ENCODE data around the gene SSBP2.

- TF ChIP-seq CHD2 (IDR thresholded peaks at IDR 0.05; ENCODE audit: low read length) (no peak), HDAC6 (IDR thresholded peaks at IDR 0.05; ENCODE audit: low read depth, low read length) (no peak), CTCF (IDR thresholded peaks at IDR 0.05; ENCODE audit: control extremely low read depth in 1 of 3, insufficient read depth in 1 of 3, low read depth in 1 of 3, low read length in 3 of 3) (no peak), POLR2A (IDR thresholded peaks at IDR 0.05; ENCODE audit: control extremely low read depth in 1 of 2, low read depth in 2 of 2, low read length in 2 of 2) (no peak), GABPA (IDR thresholded peaks at IDR 0.05; ENCODE audit: borderline replicate concordance, insufficient read depth, low read length) (no peak), EZH2 (IDR thresholded peaks at IDR 0.05; ENCODE audit: low read depth, low read length, severe bottlenecking) (no peak), RAD21 (IDR thresholded peaks at IDR 0.05 in 1 of 2, conservative IDR thresholded peaks at IDR 0.05 in 1 of 2; ENCODE audit: low read depth in 2 of 2, low read length in 2 of 2) (no peak), MAX (IDR thresholded peaks at IDR 0.05) (no peak), POLR2AphosphoS5 (IDR thresholded peaks at IDR 0.05; ENCODE audit: low read depth, low read length) (no peak), RBBP5 (IDR thresholded peaks at IDR 0.05; ENCODE audit: borderline replicate concordance, low read depth, low read length) (no peak), USF2 (IDR thresholded peaks at IDR 0.05; ENCODE audit: low read length) (no peak)
These were observed 220.0 kb downstream of the SSBP2 start for GRCh38 chr5:81530919-81531318.
